Measurements from ENCODE around the gene FILIP1L. TPM values are rescaled to one million over a fixed set of nuclear protein-coding genes. Genes with fewer than 3 reads are reported as not detected.

FILIP1L gene
- total and polyA plus RNA-seq, 2 of the 4 experiments (the other 2 are of a cell fraction): 11.5 to 19.9 TPM

DNA sequence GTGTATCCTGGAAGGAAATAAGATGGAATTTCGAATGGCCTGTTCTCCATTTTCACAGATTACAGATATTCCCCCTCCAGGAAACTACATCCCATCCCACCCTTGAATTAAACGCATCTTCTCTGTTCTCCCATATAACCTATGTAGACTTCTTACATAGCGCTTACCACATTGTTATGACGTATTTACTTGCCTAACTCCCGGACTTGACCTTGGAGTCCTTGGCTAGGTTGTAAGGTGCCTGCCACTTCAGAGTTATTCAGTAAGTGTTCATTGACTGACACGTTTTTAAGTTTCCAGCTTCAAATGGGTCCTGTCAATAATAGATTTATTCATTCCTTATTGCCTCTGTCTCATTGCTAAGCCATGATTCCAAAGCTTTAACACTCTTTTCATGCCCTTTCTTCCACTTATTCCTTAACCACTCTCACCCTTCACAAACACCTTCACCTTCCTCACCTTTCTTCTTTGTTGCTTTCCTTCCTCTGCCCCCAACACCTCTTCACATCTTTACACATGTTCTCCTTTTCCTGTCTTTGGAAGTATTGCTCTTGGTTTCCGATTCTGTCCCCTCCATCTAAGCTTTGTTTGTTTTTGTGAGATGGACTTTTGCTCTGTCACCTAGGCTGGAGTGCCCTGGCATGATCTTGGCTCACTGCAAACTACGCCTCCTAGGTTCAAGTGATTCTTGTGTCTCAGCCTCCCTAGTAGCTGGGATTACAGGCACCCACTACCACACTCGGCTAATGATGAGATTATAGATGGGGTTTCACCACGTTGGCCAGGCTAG lies 158.3 kb downstream of the FILIP1L start:
- no peak overlapping the region for H4K8ac ChIP-seq (ENCODE audit: low read depth in 2 of 2, low read length in 2 of 2)
- H2AFZ ChIP-seq (replicated peaks; ENCODE audit: low read length, poor library complexity): no peak overlapping the region
- H3K4ac ChIP-seq (ENCODE audit: low read depth, low read length): no peak overlapping the region
- H3K27ac ChIP-seq (ENCODE audit: insufficient read depth, low read length): no peak overlapping the region
- H3K14ac ChIP-seq (replicated peaks; ENCODE audit: low read depth, low read length): no peak overlapping the region
- no peak overlapping the region for H3K56ac ChIP-seq (ENCODE audit: extremely low read depth, insufficient read depth, low read length)
- peaks cover 10% of the 10 kb centered on the region for H3K9me1 ChIP-seq (ENCODE audit: insufficient read depth, low read length)
- H4K5ac ChIP-seq (ENCODE audit: low read depth, low read length): peak overlapping the region; percentile 18; the same call in 1 of the 2 replicates
- dilution Hi-C loops (cut with HindIII; ENCODE audit: low sequenced_read_pairs, unreplicated experiment) (no loop called here), in situ Hi-C loops (cut with MboI; ENCODE audit: low sequenced_read_pairs) (loop anchor here (25.0 kb wide), 1 partner anchor 106 kb away; no protein-coding TSS in a partner anchor), intact Hi-C loops (cut with micrococcal nuclease) (no loop called here)
- H4K91ac ChIP-seq (ENCODE audit: insufficient read depth, low read depth, low read length): no peak overlapping the region
- no peaks in the 10 kb centered on the region for H3K27me3 ChIP-seq (ENCODE audit: control insufficient read depth, insufficient read depth, low read length)
- 0 out of 3 replicates have a peak overlapping the region, but pooled peaks have one; percentile 15 for H2BK15ac ChIP-seq (ENCODE audit: low read depth, low read length)
- no CpG with 5 or more reads among the region's 10 CpGs for WGBS, 2 experiments (ENCODE audit: extremely low coverage in 2 of 2, insufficient read length in 1 of 2)
- DNase-seq (no peak), ATAC-seq (ENCODE audit: low read depth) (no peak)
- H3K9me3 ChIP-seq (ENCODE audit: control insufficient read depth, insufficient read depth, low read length): no peaks in the 10 kb centered on the region
- H2AK5ac ChIP-seq (ENCODE audit: low read depth, low read length): 0 out of 2 replicates have a peak overlapping the region, but pooled peaks have one; percentile 50
- no peak overlapping the region for H3K23ac ChIP-seq (ENCODE audit: low read depth, low read length)
- no peak overlapping the region for H3K9ac ChIP-seq (ENCODE audit: low read depth, low read length)
- BruUV-seq (replicated peaks): no TSS peak
- H3K79me1 ChIP-seq (ENCODE audit: low read depth in 1 of 2, low read length in 2 of 2): peaks cover 11 to 25% of the 10 kb centered on the region in 2 experiments
- no peak overlapping the region for H3K4me2 ChIP-seq (ENCODE audit: low read depth, low read length)
- no peak overlapping the region for H3K18ac ChIP-seq (ENCODE audit: low read depth, low read length)
- H2AK9ac ChIP-seq (replicated peaks; ENCODE audit: low read depth, low read length, poor library complexity): no peak overlapping the region
- H4K20me1 ChIP-seq (ENCODE audit: insufficient read depth, low read length): no peaks in the 10 kb centered on the region
- no peak overlapping the region for H2BK20ac ChIP-seq (ENCODE audit: low read depth, low read length)
- no peak overlapping the region for H3K4me3 ChIP-seq (ENCODE audit: insufficient read depth, low read depth, low read length)
- H3K36me3 ChIP-seq (ENCODE audit: control insufficient read depth, insufficient read depth, low read length): no peaks in the 10 kb centered on the region
- peaks cover 8% of the 10 kb centered on the region for H3K4me1 ChIP-seq (ENCODE audit: control insufficient read depth, insufficient read depth, low read length)
- ChIA-PET CTCF (no interaction called here), POLR2A (ENCODE audit: unreplicated experiment) (no interaction called here)
- H2BK120ac ChIP-seq (ENCODE audit: low read depth, low read length): no peak overlapping the region; the same call in 1 of the 2 replicates
- no peak overlapping the region for H2BK5ac ChIP-seq (ENCODE audit: low read depth, low read length, poor library complexity, severe bottlenecking)
- TF ChIP-seq NFE2L2 (IDR thresholded peaks at IDR 0.05; ENCODE audit: low read depth, low read length) (no peak), RFX5 (IDR thresholded peaks at IDR 0.05; ENCODE audit: low read depth, low read length) (no peak), FOS (IDR thresholded peaks at IDR 0.05; ENCODE audit: low read depth, low read length) (no peak), BHLHE40 (IDR thresholded peaks at IDR 0.05; ENCODE audit: low read depth, low read length) (no peak), MAFK (IDR thresholded peaks at IDR 0.05; ENCODE audit: low read depth, low read length) (no peak), CEBPB (IDR thresholded peaks at IDR 0.05; ENCODE audit: low read depth, low read length) (no peak), SMC3 (IDR thresholded peaks at IDR 0.05; ENCODE audit: low read depth, low read length) (no peak), MAZ (IDR thresholded peaks at IDR 0.05; ENCODE audit: borderline replicate concordance, low read depth, low read length) (no peak), POLR2A (IDR thresholded peaks at IDR 0.05; ENCODE audit: low read depth, low read length) (no peak), RAD21 (IDR thresholded peaks at IDR 0.05; ENCODE audit: low read length) (no peak), MXI1 (IDR thresholded peaks at IDR 0.05; ENCODE audit: borderline replicate concordance, low read depth, low read length) (no peak), CTCF (conservative IDR thresholded peaks at IDR 0.05; ENCODE audit: low read depth, low read length) (no peak), CHD1 (IDR thresholded peaks at IDR 0.05; ENCODE audit: low read depth, low read length) (no peak), RCOR1 (IDR thresholded peaks at IDR 0.05; ENCODE audit: insufficient replicate concordance, low read length) (no peak)
- TF ChIP-seq, protein P1, sequence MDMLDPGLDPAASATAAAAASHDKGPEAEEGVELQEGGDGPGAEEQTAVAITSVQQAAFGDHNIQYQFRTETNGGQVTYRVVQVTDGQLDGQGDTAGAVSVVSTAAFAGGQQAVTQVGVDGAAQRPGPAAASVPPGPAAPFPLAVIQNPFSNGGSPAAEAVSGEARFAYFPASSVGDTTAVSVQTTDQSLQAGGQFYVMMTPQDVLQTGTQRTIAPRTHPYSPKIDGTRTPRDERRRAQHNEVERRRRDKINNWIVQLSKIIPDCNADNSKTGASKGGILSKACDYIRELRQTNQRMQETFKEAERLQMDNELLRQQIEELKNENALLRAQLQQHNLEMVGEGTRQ (IDR thresholded peaks at IDR 0.05; ENCODE audit: low read depth, low read length): no peak

Data from IMR-90 (cell line).